A549 (cell line): ENCODE data around the gene WRNIP1.

Experiments used
- CEBPB ChIP-seq, 2 experiments: fragments of >200 bp in 1 of 2; sonication (Bioruptor Twin) in 1 of 2; formaldehyde crosslinking in 1 of 2; IDR thresholded peaks; 2 replicates each; pipeline ENCODE4 v1.6.1; 2012 to 2016
- CTCF ChIP-seq: fragments of >200 bp; sonication (Bioruptor Twin); formaldehyde crosslinking; IDR thresholded peaks from 3 replicates; pipeline ENCODE4 v1.5.1; 2016
- ELK1 ChIP-seq: fragments of 150-350 bp; IDR thresholded peaks from 2 replicates; pipeline ENCODE4 v1.6.1; 2014; ENCODE audit warnings: low read depth, mild to moderate bottlenecking, low read length
- EP300 ChIP-seq, 2 experiments: fragments of >200 bp; sonication (Bioruptor Twin); formaldehyde crosslinking; IDR thresholded peaks; 2 replicates in 1 of 2; 3 replicates in 1 of 2; pipeline ENCODE4 v1.6.1; 2016 to 2017
- FOSB ChIP-seq: fragments of 250-450 bp; sonication (Bioruptor Pico); IDR thresholded peaks from 2 replicates; pipeline ENCODE4 v1.5.0; 2020; ENCODE audit warnings: mild to moderate bottlenecking, moderate library complexity
- JUN ChIP-seq, 2 experiments: fragments of >200 bp; sonication (Bioruptor Twin); formaldehyde crosslinking; IDR thresholded peaks; 2 replicates in 1 of 2; 3 replicates in 1 of 2; pipeline ENCODE4 v1.6.1; 2016 to 2017
- KDM5A ChIP-seq: fragments of 200-600 bp; sonication (generic); IDR thresholded peaks from 2 replicates; pipeline ENCODE4 v1.6.1; 2016; ENCODE audit warnings: antibody characterized with exemption, mild to moderate bottlenecking
- PHF8 ChIP-seq: fragments of 200-600 bp; sonication (generic); IDR thresholded peaks from 2 replicates; pipeline ENCODE4 v1.6.1; 2016; ENCODE audit warnings: low read depth, mild to moderate bottlenecking, antibody characterized with exemption, moderate library complexity, borderline replicate concordance
- RAD21 ChIP-seq, 2 experiments: fragments of >200 bp in 1 of 2; sonication (Bioruptor Twin) in 1 of 2; formaldehyde crosslinking in 1 of 2; IDR thresholded peaks in 1 of 2; conservative IDR thresholded peaks in 1 of 2; 2 replicates in 1 of 2; 3 replicates in 1 of 2; pipeline ENCODE4 v1.6.1; 2012 to 2018; ENCODE audit warnings: inconsistent platforms in 1 of 2
- RFX5 ChIP-seq: fragments of 450-650 bp; IDR thresholded peaks from 2 replicates; pipeline ENCODE4 v1.7.1; 2014; ENCODE audit warnings: antibody characterized with exemption, mild to moderate bottlenecking, moderate library complexity
- USF2 ChIP-seq: fragments of 450-650 bp; IDR thresholded peaks from 2 replicates; pipeline ENCODE4 v1.6.1; 2014; ENCODE audit warnings: antibody characterized with exemption
- ZSCAN20 ChIP-seq: fragments of 250-450 bp; sonication (Bioruptor Pico); IDR thresholded peaks from 2 replicates; pipeline ENCODE4 v1.8.0; 2022; ENCODE audit warnings: mild to moderate bottlenecking, moderate library complexity

GRCh38 chr6:2800552-2801316, 35.5 kb downstream of the WRNIP1 start:
- TF ChIP-seq ELK1, result no peak
- TF ChIP-seq CTCF, result no peak
- TF ChIP-seq RAD21 (conservative IDR thresholded peaks at IDR 0.05 in 1 of 2, IDR thresholded peaks at IDR 0.05 in 1 of 2), result no peak
- no peak for TF ChIP-seq KDM5A
- TF ChIP-seq EP300 (IDR thresholded peaks at IDR 0.05), result no peak
- TF ChIP-seq FOSB (CRISPR knock-in tag), result no peak
- no peak for TF ChIP-seq JUN (IDR thresholded peaks at IDR 0.05)
- no peak for TF ChIP-seq USF2
- no peak for TF ChIP-seq ZSCAN20 (CRISPR knock-in tag)
- TF ChIP-seq CEBPB (IDR thresholded peaks at IDR 0.05), result no peak
- no peak for TF ChIP-seq PHF8
- TF ChIP-seq RFX5, result no peak
